ENCODE data around the gene SAP130.

Gene SAP130

GRCh38 chr2:127929449-127929848 is 98.4 kb downstream of the SAP130 start:
- H3K18ac ChIP-seq (ENCODE audit: low read length): no peak overlapping the region
- no peaks in the 10 kb centered on the region for H3K36me3 ChIP-seq (ENCODE audit: control insufficient read depth in 1 of 2, insufficient read depth in 2 of 2, low read length in 2 of 2)
- no peak overlapping the region for H4K8ac ChIP-seq (ENCODE audit: low read depth, low read length)
- no peak overlapping the region for H3K4me2 ChIP-seq (ENCODE audit: low read length)
- H3K79me1 ChIP-seq (ENCODE audit: low read length): no peaks in the 10 kb centered on the region
- no peak overlapping the region for H2BK12ac ChIP-seq (ENCODE audit: low read length)
- H3K79me2 ChIP-seq (ENCODE audit: control insufficient read depth, insufficient read depth, low read length, poor library complexity): no peaks in the 10 kb centered on the region
- WGBS (ENCODE audit: extremely low coverage, insufficient coverage, insufficient read length): no CpG with 5 or more reads among the region's 1 CpG
- no peaks in the 10 kb centered on the region for H3K4me1 ChIP-seq (ENCODE audit: control insufficient read depth in 1 of 2, insufficient read depth in 2 of 2, low read length in 2 of 2)
- H3K27ac ChIP-seq (ENCODE audit: low read depth, low read length): no peak overlapping the region
- H3K9me3 ChIP-seq (ENCODE audit: insufficient read depth, low read depth, low read length): no peaks in the 10 kb centered on the region
- H3K14ac ChIP-seq (ENCODE audit: low read length): no peak overlapping the region
- H3K4ac ChIP-seq (ENCODE audit: low read depth, low read length): no peak overlapping the region
- H3K23ac ChIP-seq (ENCODE audit: low read length): no peak overlapping the region
- no peak overlapping the region for H2AK5ac ChIP-seq (ENCODE audit: low read length)
- no peak overlapping the region for H2AFZ ChIP-seq (ENCODE audit: insufficient read depth, low read length, poor library complexity)
- no peak overlapping the region for H3K4me3 ChIP-seq (ENCODE audit: low read depth, low read length)
- DNase-seq: no peak
- H4K91ac ChIP-seq (ENCODE audit: low read depth, low read length): no peak overlapping the region
- H2BK5ac ChIP-seq (ENCODE audit: low read depth, low read length, poor library complexity): no peak overlapping the region
- H2BK120ac ChIP-seq (ENCODE audit: insufficient read depth, low read length, poor library complexity): no peak overlapping the region
- no peaks in the 10 kb centered on the region for H3K27me3 ChIP-seq (ENCODE audit: insufficient read depth, low read length)
- no peak overlapping the region for H4K12ac ChIP-seq (ENCODE audit: low read depth, low read length)
- H3K9ac ChIP-seq (ENCODE audit: low read length): no peak overlapping the region

- no peak overlapping the region for H2AK5ac ChIP-seq (ENCODE audit: low read length)
- no peak overlapping the region for H3K14ac ChIP-seq (ENCODE audit: low read length)
- no peak overlapping the region for H3K27ac ChIP-seq (ENCODE audit: low read depth, low read length)
- no peaks in the 10 kb centered on the region for H3K9me3 ChIP-seq (ENCODE audit: insufficient read depth, low read depth, low read length)
- H3K23ac ChIP-seq (ENCODE audit: low read length): no peak overlapping the region
- H3K4me1 ChIP-seq (ENCODE audit: control insufficient read depth in 1 of 2, insufficient read depth in 2 of 2, low read length in 2 of 2): no peaks in the 10 kb centered on the region
- H3K18ac ChIP-seq (ENCODE audit: low read length): no peak overlapping the region
- no peak overlapping the region for H3K4ac ChIP-seq (ENCODE audit: low read depth, low read length)
- no peak for DNase-seq
- H4K8ac ChIP-seq (ENCODE audit: low read depth, low read length): no peak overlapping the region
- H2BK12ac ChIP-seq (ENCODE audit: low read length): no peak overlapping the region
- H3K4me3 ChIP-seq (ENCODE audit: low read depth, low read length): no peak overlapping the region
- H2BK120ac ChIP-seq (ENCODE audit: insufficient read depth, low read length, poor library complexity): no peak overlapping the region
- no peak overlapping the region for H2BK5ac ChIP-seq (ENCODE audit: low read depth, low read length, poor library complexity)
- H2AFZ ChIP-seq (ENCODE audit: insufficient read depth, low read length, poor library complexity): no peak overlapping the region
- WGBS (ENCODE audit: extremely low coverage, insufficient coverage, insufficient read length): no CpG with 5 or more reads among the region's 3 CpGs
- H3K79me1 ChIP-seq (ENCODE audit: low read length): no peaks in the 10 kb centered on the region
- no peak overlapping the region for H3K4me2 ChIP-seq (ENCODE audit: low read length)
- no peak overlapping the region for H3K9ac ChIP-seq (ENCODE audit: low read length)
- no peaks in the 10 kb centered on the region for H3K36me3 ChIP-seq (ENCODE audit: control insufficient read depth in 1 of 2, insufficient read depth in 2 of 2, low read length in 2 of 2)
- no peak overlapping the region for H4K91ac ChIP-seq (ENCODE audit: low read depth, low read length)
- no peak overlapping the region for H4K12ac ChIP-seq (ENCODE audit: low read depth, low read length)
- no peaks in the 10 kb centered on the region for H3K79me2 ChIP-seq (ENCODE audit: control insufficient read depth, insufficient read depth, low read length, poor library complexity)
- no peaks in the 10 kb centered on the region for H3K27me3 ChIP-seq (ENCODE audit: insufficient read depth, low read length)
Measured at GRCh38 chr2:127927384-127927783, 100.5 kb downstream of the SAP130 start.

GRCh38 chr2:127917916-127918315 is 109.9 kb downstream of the SAP130 start:
- no peaks in the 10 kb centered on the region for H3K9me3 ChIP-seq (ENCODE audit: insufficient read depth, low read depth, low read length)

GRCh38 chr2:127913808-127914457 is 113.9 kb downstream of the SAP130 start:
- Histone ChIP-seq H3K4ac (ENCODE audit: low read depth, low read length) (no peak overlapping the region), H4K91ac (ENCODE audit: low read depth, low read length) (no peak overlapping the region), H3K36me3 (ENCODE audit: control insufficient read depth in 1 of 2, insufficient read depth in 2 of 2, low read length in 2 of 2) (no peaks in the 10 kb centered on the region), H3K18ac (ENCODE audit: low read length) (no peak overlapping the region), H3K9ac (ENCODE audit: low read length) (no peak overlapping the region), H3K27ac (ENCODE audit: low read depth, low read length) (no peak overlapping the region), H3K27me3 (ENCODE audit: insufficient read depth, low read length) (no peaks in the 10 kb centered on the region), H2BK12ac (ENCODE audit: low read length) (no peak overlapping the region), H3K23ac (ENCODE audit: low read length) (no peak overlapping the region), H4K12ac (ENCODE audit: low read depth, low read length) (no peak overlapping the region), H2AK5ac (ENCODE audit: low read length) (no peak overlapping the region), H2BK5ac (ENCODE audit: low read depth, low read length, poor library complexity) (no peak overlapping the region), H3K79me1 (ENCODE audit: low read length) (no peaks in the 10 kb centered on the region), H4K8ac (ENCODE audit: low read depth, low read length) (no peak overlapping the region), H3K9me3 (ENCODE audit: insufficient read depth, low read depth, low read length) (no peaks in the 10 kb centered on the region), H3K79me2 (ENCODE audit: control insufficient read depth, insufficient read depth, low read length, poor library complexity) (no peaks in the 10 kb centered on the region), H2BK120ac (ENCODE audit: insufficient read depth, low read length, poor library complexity) (no peak overlapping the region), H3K4me1 (ENCODE audit: control insufficient read depth in 1 of 2, insufficient read depth in 2 of 2, low read length in 2 of 2) (no peaks in the 10 kb centered on the region), H3K4me3 (ENCODE audit: low read depth, low read length) (no peak overlapping the region), H3K4me2 (ENCODE audit: low read length) (no peak overlapping the region), H3K14ac (ENCODE audit: low read length) (no peak overlapping the region), H2AFZ (ENCODE audit: insufficient read depth, low read length, poor library complexity) (no peak overlapping the region)
- no CpG with 5 or more reads among the region's 8 CpGs for WGBS (ENCODE audit: extremely low coverage, insufficient coverage, insufficient read length)
- DNase-seq: no peak

More at GRCh38 chr2:127917916-127918315, 109.9 kb downstream of the SAP130 start:
- no peak overlapping the region for H3K18ac ChIP-seq (ENCODE audit: low read length)
- no peak overlapping the region for H2AFZ ChIP-seq (ENCODE audit: insufficient read depth, low read length, poor library complexity)
- H2BK5ac ChIP-seq (ENCODE audit: low read depth, low read length, poor library complexity): no peak overlapping the region
- H3K27me3 ChIP-seq (ENCODE audit: insufficient read depth, low read length): no peaks in the 10 kb centered on the region
- H3K27ac ChIP-seq (ENCODE audit: low read depth, low read length): no peak overlapping the region
- no peaks in the 10 kb centered on the region for H3K36me3 ChIP-seq (ENCODE audit: control insufficient read depth in 1 of 2, insufficient read depth in 2 of 2, low read length in 2 of 2)
- WGBS (ENCODE audit: extremely low coverage, insufficient coverage, insufficient read length): no CpG with 5 or more reads among the region's 4 CpGs
- H3K79me2 ChIP-seq (ENCODE audit: control insufficient read depth, insufficient read depth, low read length, poor library complexity): no peaks in the 10 kb centered on the region
- H3K4ac ChIP-seq (ENCODE audit: low read depth, low read length): no peak overlapping the region
- no peak overlapping the region for H3K14ac ChIP-seq (ENCODE audit: low read length)
- no peak overlapping the region for H2AK5ac ChIP-seq (ENCODE audit: low read length)
- H2BK120ac ChIP-seq (ENCODE audit: insufficient read depth, low read length, poor library complexity): no peak overlapping the region
- H3K9ac ChIP-seq (ENCODE audit: low read length): no peak overlapping the region
- no peaks in the 10 kb centered on the region for H3K4me1 ChIP-seq (ENCODE audit: control insufficient read depth in 1 of 2, insufficient read depth in 2 of 2, low read length in 2 of 2)
- DNase-seq: peak in 1 of 2 donors; percentile 42
- H2BK12ac ChIP-seq (ENCODE audit: low read length): no peak overlapping the region
- no peak overlapping the region for H3K4me3 ChIP-seq (ENCODE audit: low read depth, low read length)
- H3K23ac ChIP-seq (ENCODE audit: low read length): no peak overlapping the region
- no peak overlapping the region for H3K4me2 ChIP-seq (ENCODE audit: low read length)
- H3K79me1 ChIP-seq (ENCODE audit: low read length): no peaks in the 10 kb centered on the region
- H4K91ac ChIP-seq (ENCODE audit: low read depth, low read length): no peak overlapping the region
- H4K8ac ChIP-seq (ENCODE audit: low read depth, low read length): no peak overlapping the region
- H4K12ac ChIP-seq (ENCODE audit: low read depth, low read length): no peak overlapping the region

Data from trophoblast cell (in vitro differentiated cells and primary cell).